ENCODE data around the gene MLEC.

MLEC gene

GRCh38 chr12:120710031-120710804 lies 23.3 kb downstream of the MLEC start, which contains the start of gene UNC119B:
Gene UNC119B, plus strand, starts transcription at chr12:120710458. Its CDS starts 17 bp downstream, at chr12:120710475.
- no peak for TF ChIP-seq CTCF (IDR thresholded peaks at IDR 0.05; ENCODE audit: low read depth, low read length)
- in situ Hi-C loops (cut with HindIII; ENCODE audit: low sequenced_read_pairs): no loop called here
- DNase-seq (ENCODE audit: low read depth, low spot score): peak; percentile 39
- H3K4me3 ChIP-seq (ENCODE audit: low read depth, low read length): peak within 1 kb of the TSS; percentile 80

GRCh38 chr12:120710805-120711296 lies 23.9 kb downstream of the MLEC start:
- in situ Hi-C loops (cut with HindIII; ENCODE audit: low sequenced_read_pairs): no loop called here
- H3K4me3 ChIP-seq (ENCODE audit: low read depth, low read length): peak overlapping the region; percentile 80
- no peak for DNase-seq (ENCODE audit: low read depth, low spot score)
- TF ChIP-seq CTCF (IDR thresholded peaks at IDR 0.05; ENCODE audit: low read depth, low read length): no peak

- H3K4me3 ChIP-seq (ENCODE audit: low read depth, low read length): peak overlapping the region; percentile 80
- in situ Hi-C loops (cut with HindIII; ENCODE audit: low sequenced_read_pairs): no loop called here
- DNase-seq (ENCODE audit: low read depth, low spot score): no peak
- TF ChIP-seq CTCF (IDR thresholded peaks at IDR 0.05; ENCODE audit: low read depth, low read length): no peak
These were observed 24.5 kb downstream of the MLEC start for GRCh38 chr12:120711411-120711810.

GRCh38 chr12:120712610-120713009 lies 25.7 kb downstream of the MLEC start:
- no peak overlapping the region for H3K4me3 ChIP-seq (ENCODE audit: low read depth, low read length)
- no peak for DNase-seq (ENCODE audit: low read depth, low spot score)
- TF ChIP-seq CTCF (IDR thresholded peaks at IDR 0.05; ENCODE audit: low read depth, low read length): no peak
- in situ Hi-C loops (cut with HindIII; ENCODE audit: low sequenced_read_pairs): no loop called here

GRCh38 chr12:120713861-120714482 lies 27.0 kb downstream of the MLEC start:
- H3K4me3 ChIP-seq (ENCODE audit: low read depth, low read length): no peak overlapping the region
- TF ChIP-seq CTCF (IDR thresholded peaks at IDR 0.05; ENCODE audit: low read depth, low read length): peak; percentile 81
- DNase-seq (ENCODE audit: low read depth, low spot score): peak; percentile 74
- in situ Hi-C loops (cut with HindIII; ENCODE audit: low sequenced_read_pairs): no loop called here

GRCh38 chr12:120718055-120718454 lies 31.1 kb downstream of the MLEC start:
- no peak for DNase-seq (ENCODE audit: low read depth, low spot score)
- no peak for TF ChIP-seq CTCF (IDR thresholded peaks at IDR 0.05; ENCODE audit: low read depth, low read length)
- in situ Hi-C loops (cut with HindIII; ENCODE audit: low sequenced_read_pairs): no loop called here

More at GRCh38 chr12:120718055-120718454, 31.1 kb downstream of the MLEC start:
- no peak overlapping the region for H3K4me3 ChIP-seq (ENCODE audit: low read depth, low read length)

Measured in astrocyte of the spinal cord (primary cell).